ENCODE data around the gene ITPR1.

The ITPR1 gene

DNA sequence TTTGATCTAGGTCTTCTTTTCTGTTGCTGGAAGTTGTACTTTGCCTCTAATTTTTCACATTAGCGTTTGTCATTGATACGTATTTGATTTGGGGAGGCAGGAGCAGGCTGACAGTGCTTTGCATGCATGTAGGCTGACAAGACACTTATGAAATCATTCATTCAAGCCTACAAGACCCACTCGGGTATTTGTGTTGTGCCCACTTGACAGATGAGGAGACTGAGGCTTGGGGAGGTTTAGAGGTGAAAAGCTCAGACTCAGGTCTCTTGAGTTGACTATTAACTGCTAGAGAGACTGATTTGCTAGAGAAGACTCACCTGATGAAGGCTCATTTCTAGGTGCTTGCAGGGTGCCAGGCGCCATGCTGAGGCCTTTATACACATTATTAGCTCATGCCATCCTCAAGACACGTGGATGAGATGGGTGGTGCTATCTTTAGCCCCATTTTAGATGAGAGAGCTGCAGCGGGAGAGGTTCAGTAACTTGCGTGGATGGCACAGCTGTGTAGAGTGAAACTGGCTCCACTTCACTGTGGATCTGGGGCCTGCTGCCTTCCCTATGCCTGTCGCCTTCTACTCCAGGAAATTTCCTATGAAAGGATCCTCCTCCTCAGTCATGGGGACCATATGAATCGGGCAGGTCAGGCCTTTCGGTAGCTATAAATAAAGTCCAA, 192.7 kb downstream of the ITPR1 start:
- ATAC-seq: no peak
- TF ChIP-seq ESRRG (CRISPR knock-in tag; IDR thresholded peaks at IDR 0.05) (no peak), GLIS3 (CRISPR knock-in tag; IDR thresholded peaks at IDR 0.05) (no peak), OSR1 (CRISPR knock-in tag; IDR thresholded peaks at IDR 0.05) (no peak), ZNF565 (CRISPR knock-in tag; conservative IDR thresholded peaks at IDR 0.05; ENCODE audit: low read depth) (no peak), PPARA (CRISPR knock-in tag; IDR thresholded peaks at IDR 0.05; ENCODE audit: borderline replicate concordance) (no peak), SNAI2 (CRISPR knock-in tag; IDR thresholded peaks at IDR 0.05) (no peak), PATZ1 (CRISPR knock-in tag; IDR thresholded peaks at IDR 0.05; ENCODE audit: borderline replicate concordance) (no peak), ZNF8 (CRISPR knock-in tag; IDR thresholded peaks at IDR 0.05) (no peak), ZFP3 (CRISPR knock-in tag; IDR thresholded peaks at IDR 0.05) (no peak), ZFP30 (CRISPR knock-in tag; IDR thresholded peaks at IDR 0.05) (no peak)
- TF ChIP-seq, protein P1, sequence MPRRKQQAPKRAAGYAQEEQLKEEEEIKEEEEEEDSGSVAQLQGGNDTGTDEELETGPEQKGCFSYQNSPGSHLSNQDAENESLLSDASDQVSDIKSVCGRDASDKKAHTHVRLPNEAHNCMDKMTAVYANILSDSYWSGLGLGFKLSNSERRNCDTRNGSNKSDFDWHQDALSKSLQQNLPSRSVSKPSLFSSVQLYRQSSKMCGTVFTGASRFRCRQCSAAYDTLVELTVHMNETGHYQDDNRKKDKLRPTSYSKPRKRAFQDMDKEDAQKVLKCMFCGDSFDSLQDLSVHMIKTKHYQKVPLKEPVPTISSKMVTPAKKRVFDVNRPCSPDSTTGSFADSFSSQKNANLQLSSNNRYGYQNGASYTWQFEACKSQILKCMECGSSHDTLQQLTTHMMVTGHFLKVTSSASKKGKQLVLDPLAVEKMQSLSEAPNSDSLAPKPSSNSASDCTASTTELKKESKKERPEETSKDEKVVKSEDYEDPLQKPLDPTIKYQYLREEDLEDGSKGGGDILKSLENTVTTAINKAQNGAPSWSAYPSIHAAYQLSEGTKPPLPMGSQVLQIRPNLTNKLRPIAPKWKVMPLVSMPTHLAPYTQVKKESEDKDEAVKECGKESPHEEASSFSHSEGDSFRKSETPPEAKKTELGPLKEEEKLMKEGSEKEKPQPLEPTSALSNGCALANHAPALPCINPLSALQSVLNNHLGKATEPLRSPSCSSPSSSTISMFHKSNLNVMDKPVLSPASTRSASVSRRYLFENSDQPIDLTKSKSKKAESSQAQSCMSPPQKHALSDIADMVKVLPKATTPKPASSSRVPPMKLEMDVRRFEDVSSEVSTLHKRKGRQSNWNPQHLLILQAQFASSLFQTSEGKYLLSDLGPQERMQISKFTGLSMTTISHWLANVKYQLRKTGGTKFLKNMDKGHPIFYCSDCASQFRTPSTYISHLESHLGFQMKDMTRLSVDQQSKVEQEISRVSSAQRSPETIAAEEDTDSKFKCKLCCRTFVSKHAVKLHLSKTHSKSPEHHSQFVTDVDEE (CRISPR knock-in tag; IDR thresholded peaks at IDR 0.05): no peak
- TF ChIP-seq, protein P2, sequence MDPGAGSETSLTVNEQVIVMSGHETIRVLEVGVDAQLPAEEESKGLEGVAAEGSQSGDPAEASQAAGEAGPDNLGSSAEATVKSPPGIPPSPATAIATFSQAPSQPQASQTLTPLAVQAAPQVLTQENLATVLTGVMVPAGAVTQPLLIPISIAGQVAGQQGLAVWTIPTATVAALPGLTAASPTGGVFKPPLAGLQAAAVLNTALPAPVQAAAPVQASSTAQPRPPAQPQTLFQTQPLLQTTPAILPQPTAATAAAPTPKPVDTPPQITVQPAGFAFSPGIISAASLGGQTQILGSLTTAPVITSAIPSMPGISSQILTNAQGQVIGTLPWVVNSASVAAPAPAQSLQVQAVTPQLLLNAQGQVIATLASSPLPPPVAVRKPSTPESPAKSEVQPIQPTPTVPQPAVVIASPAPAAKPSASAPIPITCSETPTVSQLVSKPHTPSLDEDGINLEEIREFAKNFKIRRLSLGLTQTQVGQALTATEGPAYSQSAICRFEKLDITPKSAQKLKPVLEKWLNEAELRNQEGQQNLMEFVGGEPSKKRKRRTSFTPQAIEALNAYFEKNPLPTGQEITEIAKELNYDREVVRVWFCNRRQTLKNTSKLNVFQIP (CRISPR knock-in tag; IDR thresholded peaks at IDR 0.05; ENCODE audit: borderline replicate concordance, low read depth): no peak

DNA sequence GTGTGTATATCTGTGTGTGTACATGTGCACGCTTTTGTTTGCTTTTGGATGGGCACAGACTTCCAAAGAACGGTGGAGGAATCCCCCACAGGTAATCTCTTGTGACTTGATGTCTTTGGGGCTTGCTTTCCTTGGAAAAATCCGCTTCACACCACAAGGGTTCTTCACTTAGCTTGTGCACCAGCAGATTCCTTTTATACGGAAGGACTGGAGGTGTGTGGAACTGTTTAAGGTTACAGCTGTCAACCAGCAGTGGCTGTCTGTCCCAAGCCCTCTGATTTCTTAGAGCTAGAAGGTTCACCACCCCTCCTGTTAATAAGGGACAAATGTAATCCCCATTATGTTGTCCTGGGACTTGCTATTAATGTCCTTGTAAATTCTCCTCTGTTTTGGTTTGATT, 193.5 kb downstream of the ITPR1 start:
- TF ChIP-seq OSR1 (CRISPR knock-in tag; IDR thresholded peaks at IDR 0.05) (no peak), ZC3H10 (CRISPR knock-in tag; IDR thresholded peaks at IDR 0.05) (no peak), GLIS3 (CRISPR knock-in tag; IDR thresholded peaks at IDR 0.05) (no peak), CSDC2 (CRISPR knock-in tag; IDR thresholded peaks at IDR 0.05) (no peak)
- no peak for ATAC-seq

DNA sequence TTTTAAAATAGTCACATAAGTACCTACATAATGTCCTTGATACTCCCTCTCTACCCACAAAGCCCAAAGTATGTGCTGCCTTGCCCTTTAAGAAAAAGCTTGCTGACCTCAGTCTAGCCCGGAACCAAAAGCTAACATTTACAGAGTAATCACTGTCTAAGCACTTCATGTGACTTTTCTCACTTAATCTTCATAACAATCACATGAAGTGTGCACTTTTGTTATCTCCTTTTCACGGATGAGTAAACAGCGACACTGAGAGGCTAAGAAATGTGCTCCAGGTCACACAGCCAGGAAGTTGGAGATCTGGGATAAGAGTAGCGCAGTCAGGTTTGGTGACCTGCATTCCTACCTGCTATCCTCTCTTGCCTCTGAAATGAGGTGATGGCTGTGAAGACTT, 194.0 kb downstream of the ITPR1 start:
- no peak for ATAC-seq
- no peak for TF ChIP-seq ISL1 (CRISPR knock-in tag; IDR thresholded peaks at IDR 0.05)
- TF ChIP-seq ESRRG (CRISPR knock-in tag; IDR thresholded peaks at IDR 0.05): no peak
- no peak for TF ChIP-seq ARNTL (CRISPR knock-in tag; IDR thresholded peaks at IDR 0.05; ENCODE audit: borderline replicate concordance, low read depth)

DNA sequence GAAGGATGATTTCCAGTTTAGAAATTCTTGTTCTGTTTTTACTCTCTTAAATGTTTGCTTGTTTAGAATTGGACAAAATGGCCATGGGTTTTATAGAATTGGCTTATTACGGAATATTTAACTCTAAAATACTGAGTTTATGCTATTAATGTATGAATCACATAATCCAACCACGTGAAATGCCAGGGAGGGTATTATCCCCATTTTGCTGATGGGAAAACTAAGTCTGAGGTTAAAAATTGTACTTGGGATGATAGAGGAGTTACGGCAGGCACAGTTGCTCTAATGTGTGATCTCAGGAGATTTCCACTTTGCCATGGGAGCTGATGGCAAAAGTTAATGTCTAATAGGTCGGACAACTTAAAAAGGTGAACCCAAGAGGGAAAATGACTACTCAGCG, 194.4 kb downstream of the ITPR1 start:
- ATAC-seq: no peak
- TF ChIP-seq, protein P1 (CRISPR knock-in tag; IDR thresholded peaks at IDR 0.05): no peak
- no peak for TF ChIP-seq TOX (CRISPR knock-in tag; IDR thresholded peaks at IDR 0.05; ENCODE audit: borderline replicate concordance)
- no peak for TF ChIP-seq PPARA (CRISPR knock-in tag; IDR thresholded peaks at IDR 0.05; ENCODE audit: borderline replicate concordance)
- TF ChIP-seq, protein P3, sequence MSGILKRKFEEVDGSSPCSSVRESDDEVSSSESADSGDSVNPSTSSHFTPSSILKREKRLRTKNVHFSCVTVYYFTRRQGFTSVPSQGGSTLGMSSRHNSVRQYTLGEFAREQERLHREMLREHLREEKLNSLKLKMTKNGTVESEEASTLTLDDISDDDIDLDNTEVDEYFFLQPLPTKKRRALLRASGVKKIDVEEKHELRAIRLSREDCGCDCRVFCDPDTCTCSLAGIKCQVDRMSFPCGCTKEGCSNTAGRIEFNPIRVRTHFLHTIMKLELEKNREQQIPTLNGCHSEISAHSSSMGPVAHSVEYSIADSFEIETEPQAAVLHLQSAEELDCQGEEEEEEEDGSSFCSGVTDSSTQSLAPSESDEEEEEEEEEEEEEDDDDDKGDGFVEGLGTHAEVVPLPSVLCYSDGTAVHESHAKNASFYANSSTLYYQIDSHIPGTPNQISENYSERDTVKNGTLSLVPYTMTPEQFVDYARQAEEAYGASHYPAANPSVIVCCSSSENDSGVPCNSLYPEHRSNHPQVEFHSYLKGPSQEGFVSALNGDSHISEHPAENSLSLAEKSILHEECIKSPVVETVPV (CRISPR knock-in tag; IDR thresholded peaks at IDR 0.05): no peak
- no peak for TF ChIP-seq ZNF70 (CRISPR knock-in tag; IDR thresholded peaks at IDR 0.05)
- TF ChIP-seq TCF4 (CRISPR knock-in tag; IDR thresholded peaks at IDR 0.05; ENCODE audit: borderline replicate concordance): no peak
- no peak for TF ChIP-seq CREB5 (CRISPR knock-in tag; IDR thresholded peaks at IDR 0.05; ENCODE audit: low read depth)
- TF ChIP-seq GLIS3 (CRISPR knock-in tag; IDR thresholded peaks at IDR 0.05): no peak
- TF ChIP-seq ZFP30 (CRISPR knock-in tag; IDR thresholded peaks at IDR 0.05): no peak
- TF ChIP-seq OSR1 (CRISPR knock-in tag; IDR thresholded peaks at IDR 0.05): no peak
- no peak for TF ChIP-seq ISL1 (CRISPR knock-in tag; IDR thresholded peaks at IDR 0.05)
- no peak for TF ChIP-seq ZFP3 (CRISPR knock-in tag; IDR thresholded peaks at IDR 0.05)
- no peak for TF ChIP-seq ARNTL (CRISPR knock-in tag; IDR thresholded peaks at IDR 0.05; ENCODE audit: borderline replicate concordance, low read depth)
- no peak for TF ChIP-seq PATZ1 (CRISPR knock-in tag; IDR thresholded peaks at IDR 0.05; ENCODE audit: borderline replicate concordance)

Data from SK-N-SH treated with all-trans-retinoic acid at 6 μM for 48 hours (cell line).